ENCODE measurements around the gene MAGI1. TPM values are rescaled to one million over a fixed set of nuclear protein-coding genes. Genes with fewer than 3 reads are reported as not detected.

MAGI1 gene
- polyA plus RNA-seq, 2 donors = 6.0 to 10.6 TPM

- 89 to 92% methylated on average over 4 of the region's 4 CpGs for WGBS, 2 donors
- Histone ChIP-seq H3K4me1 (ENCODE audit: control insufficient read depth in 2 of 2, insufficient read depth in 2 of 2, low read length in 1 of 2) (no peaks in the 10 kb centered on the region), H3K27ac (ENCODE audit: low read depth in 2 of 2, low read length in 1 of 2) (no peak overlapping the region), H3K27me3 (ENCODE audit: control insufficient read depth in 1 of 2, insufficient read depth in 2 of 2, low read length in 2 of 2) (no peaks in the 10 kb centered on the region), H3K4me3 (ENCODE audit: low read depth in 1 of 2, low read length in 2 of 2) (no peak overlapping the region), H3K9me3 (ENCODE audit: control insufficient read depth in 2 of 2, insufficient read depth in 1 of 2, low read depth in 1 of 2, low read length in 1 of 2) (peaks cover 0 to 1% of the 10 kb centered on the region in 2 donors), H3K36me3 (ENCODE audit: control insufficient read depth in 2 of 2, insufficient read depth in 2 of 2, low read length in 1 of 2) (no peaks in the 10 kb centered on the region)
These were observed 360.2 kb downstream of the MAGI1 start for GRCh38 chr3:65678516-65678915.

- no peaks in the 10 kb centered on the region for H3K4me1 ChIP-seq (ENCODE audit: control insufficient read depth in 2 of 2, insufficient read depth in 2 of 2, low read length in 1 of 2)
- no peaks in the 10 kb centered on the region for H3K27me3 ChIP-seq (ENCODE audit: control insufficient read depth in 1 of 2, insufficient read depth in 2 of 2, low read length in 2 of 2)
- H3K4me3 ChIP-seq (ENCODE audit: low read depth in 1 of 2, low read length in 2 of 2) = no peak overlapping the region
- peaks cover 0 to 1% of the 10 kb centered on the region in 2 donors for H3K9me3 ChIP-seq (ENCODE audit: control insufficient read depth in 2 of 2, insufficient read depth in 1 of 2, low read depth in 1 of 2, low read length in 1 of 2)
- WGBS, 2 donors = 88 to 89% methylated on average over 3 of the region's 3 CpGs
- H3K27ac ChIP-seq (ENCODE audit: low read depth in 2 of 2, low read length in 1 of 2) = no peak overlapping the region
- no peaks in the 10 kb centered on the region for H3K36me3 ChIP-seq (ENCODE audit: control insufficient read depth in 2 of 2, insufficient read depth in 2 of 2, low read length in 1 of 2)
These were observed 361.2 kb downstream of the MAGI1 start for GRCh38 chr3:65677486-65678010.

- no peaks in the 10 kb centered on the region for H3K36me3 ChIP-seq (ENCODE audit: control insufficient read depth in 2 of 2, insufficient read depth in 2 of 2, low read length in 1 of 2)
- no peaks in the 10 kb centered on the region for H3K4me1 ChIP-seq (ENCODE audit: control insufficient read depth in 2 of 2, insufficient read depth in 2 of 2, low read length in 1 of 2)
- H3K27me3 ChIP-seq (ENCODE audit: control insufficient read depth in 1 of 2, insufficient read depth in 2 of 2, low read length in 2 of 2) = no peaks in the 10 kb centered on the region
- 61 to 73% methylated on average over 2 of the region's 2 CpGs for WGBS, 2 donors
- H3K9me3 ChIP-seq (ENCODE audit: control insufficient read depth in 2 of 2, insufficient read depth in 1 of 2, low read depth in 1 of 2, low read length in 1 of 2) = peaks cover 0 to 1% of the 10 kb centered on the region in 2 donors
- H3K27ac ChIP-seq (ENCODE audit: low read depth in 2 of 2, low read length in 1 of 2) = no peak overlapping the region
- H3K4me3 ChIP-seq (ENCODE audit: low read depth in 1 of 2, low read length in 2 of 2) = no peak overlapping the region
These were observed 362.1 kb downstream of the MAGI1 start for GRCh38 chr3:65676580-65676979.

GRCh38 chr3:65675011-65675410, 363.7 kb downstream of the MAGI1 start:
- Histone ChIP-seq H3K36me3 (ENCODE audit: control insufficient read depth in 2 of 2, insufficient read depth in 2 of 2, low read length in 1 of 2) (no peaks in the 10 kb centered on the region), H3K27me3 (ENCODE audit: control insufficient read depth in 1 of 2, insufficient read depth in 2 of 2, low read length in 2 of 2) (no peaks in the 10 kb centered on the region), H3K4me1 (ENCODE audit: control insufficient read depth in 2 of 2, insufficient read depth in 2 of 2, low read length in 1 of 2) (no peaks in the 10 kb centered on the region), H3K4me3 (ENCODE audit: low read depth in 1 of 2, low read length in 2 of 2) (no peak overlapping the region), H3K27ac (ENCODE audit: low read depth in 2 of 2, low read length in 1 of 2) (no peak overlapping the region), H3K9me3 (ENCODE audit: control insufficient read depth in 2 of 2, insufficient read depth in 1 of 2, low read depth in 1 of 2, low read length in 1 of 2) (no peaks in the 10 kb centered on the region)
- whole genome bisulfite sequencing, 2 donors = 83% methylated on average over 3 of the region's 3 CpGs

- Histone ChIP-seq H3K27ac (ENCODE audit: low read depth in 2 of 2, low read length in 1 of 2) (no peak overlapping the region), H3K4me3 (ENCODE audit: low read depth in 1 of 2, low read length in 2 of 2) (no peak overlapping the region), H3K27me3 (ENCODE audit: control insufficient read depth in 1 of 2, insufficient read depth in 2 of 2, low read length in 2 of 2) (no peaks in the 10 kb centered on the region), H3K4me1 (ENCODE audit: control insufficient read depth in 2 of 2, insufficient read depth in 2 of 2, low read length in 1 of 2) (no peaks in the 10 kb centered on the region), H3K36me3 (ENCODE audit: control insufficient read depth in 2 of 2, insufficient read depth in 2 of 2, low read length in 1 of 2) (no peaks in the 10 kb centered on the region), H3K9me3 (ENCODE audit: control insufficient read depth in 2 of 2, insufficient read depth in 1 of 2, low read depth in 1 of 2, low read length in 1 of 2) (no peaks in the 10 kb centered on the region)
- 47 to 53% methylated on average over 2 of the region's 2 CpGs for WGBS, 2 donors
These were observed 364.5 kb downstream of the MAGI1 start for GRCh38 chr3:65674226-65674625.

- Histone ChIP-seq H3K9me3 (ENCODE audit: control insufficient read depth in 2 of 2, insufficient read depth in 1 of 2, low read depth in 1 of 2, low read length in 1 of 2) (no peaks in the 10 kb centered on the region), H3K4me1 (ENCODE audit: control insufficient read depth in 2 of 2, insufficient read depth in 2 of 2, low read length in 1 of 2) (no peaks in the 10 kb centered on the region), H3K27ac (ENCODE audit: low read depth in 2 of 2, low read length in 1 of 2) (no peak overlapping the region), H3K36me3 (ENCODE audit: control insufficient read depth in 2 of 2, insufficient read depth in 2 of 2, low read length in 1 of 2) (no peaks in the 10 kb centered on the region), H3K27me3 (ENCODE audit: control insufficient read depth in 1 of 2, insufficient read depth in 2 of 2, low read length in 2 of 2) (no peaks in the 10 kb centered on the region), H3K4me3 (ENCODE audit: low read depth in 1 of 2, low read length in 2 of 2) (no peak overlapping the region)
- WGBS, 2 donors = 52 to 58% methylated on average over 11 of the region's 11 CpGs
These were observed 365.6 kb downstream of the MAGI1 start for GRCh38 chr3:65672871-65673815.

- 78 to 84% methylated on average over 1 of the region's 1 CpG for whole genome bisulfite sequencing, 2 donors
- Histone ChIP-seq H3K4me1 (ENCODE audit: control insufficient read depth in 2 of 2, insufficient read depth in 2 of 2, low read length in 1 of 2) (no peaks in the 10 kb centered on the region), H3K27me3 (ENCODE audit: control insufficient read depth in 1 of 2, insufficient read depth in 2 of 2, low read length in 2 of 2) (no peaks in the 10 kb centered on the region), H3K4me3 (ENCODE audit: low read depth in 1 of 2, low read length in 2 of 2) (no peak overlapping the region), H3K36me3 (ENCODE audit: control insufficient read depth in 2 of 2, insufficient read depth in 2 of 2, low read length in 1 of 2) (no peaks in the 10 kb centered on the region), H3K27ac (ENCODE audit: low read depth in 2 of 2, low read length in 1 of 2) (no peak overlapping the region), H3K9me3 (ENCODE audit: control insufficient read depth in 2 of 2, insufficient read depth in 1 of 2, low read depth in 1 of 2, low read length in 1 of 2) (no peaks in the 10 kb centered on the region)
These were observed 366.7 kb downstream of the MAGI1 start for GRCh38 chr3:65672061-65672460.

- WGBS, 2 donors = 62 to 75% methylated on average over 3 of the region's 3 CpGs
- Histone ChIP-seq H3K36me3 (ENCODE audit: control insufficient read depth in 2 of 2, insufficient read depth in 2 of 2, low read length in 1 of 2) (no peaks in the 10 kb centered on the region), H3K27me3 (ENCODE audit: control insufficient read depth in 1 of 2, insufficient read depth in 2 of 2, low read length in 2 of 2) (no peaks in the 10 kb centered on the region), H3K9me3 (ENCODE audit: control insufficient read depth in 2 of 2, insufficient read depth in 1 of 2, low read depth in 1 of 2, low read length in 1 of 2) (no peaks in the 10 kb centered on the region), H3K4me3 (ENCODE audit: low read depth in 1 of 2, low read length in 2 of 2) (no peak overlapping the region), H3K27ac (ENCODE audit: low read depth in 2 of 2, low read length in 1 of 2) (no peak overlapping the region), H3K4me1 (ENCODE audit: control insufficient read depth in 2 of 2, insufficient read depth in 2 of 2, low read length in 1 of 2) (no peaks in the 10 kb centered on the region)
These were observed 367.7 kb downstream of the MAGI1 start for GRCh38 chr3:65671004-65671403.

- Histone ChIP-seq H3K9me3 (ENCODE audit: control insufficient read depth in 2 of 2, insufficient read depth in 1 of 2, low read depth in 1 of 2, low read length in 1 of 2) (no peaks in the 10 kb centered on the region), H3K36me3 (ENCODE audit: control insufficient read depth in 2 of 2, insufficient read depth in 2 of 2, low read length in 1 of 2) (no peaks in the 10 kb centered on the region), H3K27me3 (ENCODE audit: control insufficient read depth in 1 of 2, insufficient read depth in 2 of 2, low read length in 2 of 2) (no peaks in the 10 kb centered on the region), H3K4me3 (ENCODE audit: low read depth in 1 of 2, low read length in 2 of 2) (no peak overlapping the region), H3K27ac (ENCODE audit: low read depth in 2 of 2, low read length in 1 of 2) (no peak overlapping the region), H3K4me1 (ENCODE audit: control insufficient read depth in 2 of 2, insufficient read depth in 2 of 2, low read length in 1 of 2) (no peaks in the 10 kb centered on the region)
- 53 to 64% methylated on average over 5 of the region's 5 CpGs for WGBS, 2 donors
These were observed 369.4 kb downstream of the MAGI1 start for GRCh38 chr3:65669163-65669875.
